H9 (cell line): ENCODE data around the gene DNAJB6. TPM values are rescaled to one million over a fixed set of nuclear protein-coding genes. Genes with fewer than 3 reads are reported as not detected.

Source experiments
- DNase-seq: peaks from one replicate; pipeline ENCODE4 v3.0.0-alpha.2; 2017
- H2AFZ ChIP-seq: one replicate; pipeline ENCODE4 v1.6.1; 2013; ENCODE audit warnings: mild to moderate bottlenecking, low read length, control low read depth, moderate library complexity
- H2AK5ac ChIP-seq: 2 replicates; pipeline ENCODE4 v1.6.1; 2013; ENCODE audit warnings: low read length, control low read depth, mixed read lengths; ENCODE audit not compliant: insufficient read length
- H2BK120ac ChIP-seq: one replicate; pipeline ENCODE4 v1.6.1; 2013; ENCODE audit warnings: low read depth, mild to moderate bottlenecking, low read length, control low read depth, inconsistent platforms; ENCODE audit not compliant: poor library complexity, severe bottlenecking
- H2BK12ac ChIP-seq: 2 replicates; pipeline ENCODE4 v1.6.1; 2013; ENCODE audit warnings: low read length, control low read depth, mixed read lengths, low read depth; ENCODE audit not compliant: insufficient read length
- H2BK15ac ChIP-seq: 2 replicates; pipeline ENCODE4 v1.6.1; 2013; ENCODE audit warnings: low read depth, low read length, control low read depth
- H2BK20ac ChIP-seq: one replicate; pipeline ENCODE4 v1.6.1; 2013; ENCODE audit warnings: low read depth, mild to moderate bottlenecking, low read length, control low read depth, inconsistent platforms; ENCODE audit not compliant: poor library complexity, severe bottlenecking
- H2BK5ac ChIP-seq: 2 replicates; pipeline ENCODE4 v1.6.1; 2013; ENCODE audit warnings: low read length, control low read depth, mixed read lengths; ENCODE audit not compliant: insufficient read length
- H3K14ac ChIP-seq: 2 replicates; pipeline ENCODE4 v1.6.1; 2013; ENCODE audit warnings: low read length, control low read depth; ENCODE audit not compliant: insufficient read depth
- H3K18ac ChIP-seq: 2 replicates; pipeline ENCODE4 v1.6.1; 2013; ENCODE audit warnings: low read depth, mild to moderate bottlenecking, mixed read lengths, low read length, control low read depth; ENCODE audit not compliant: insufficient read length
- H3K23ac ChIP-seq: 2 replicates; pipeline ENCODE4 v1.6.1; 2013; ENCODE audit warnings: low read length, control low read depth, mixed read lengths, low read depth; ENCODE audit not compliant: insufficient read length
- H3K23me2 ChIP-seq: 2 replicates; pipeline ENCODE4 v1.6.1; 2013; ENCODE audit warnings: low read depth, mild to moderate bottlenecking, mixed read lengths, low read length, control low read depth; ENCODE audit not compliant: insufficient read length, poor library complexity, severe bottlenecking
- H3K27ac ChIP-seq: 2 replicates; pipeline ENCODE4 v1.5.1; 2013; ENCODE audit warnings: low read length, control low read depth, mixed read lengths, low read depth; ENCODE audit not compliant: insufficient read length
- H3K27me3 ChIP-seq: 2 replicates; pipeline ENCODE4 v1.6.1; 2013; ENCODE audit warnings: low read length, control low read depth, inconsistent platforms; ENCODE audit not compliant: insufficient read depth
- H3K4ac ChIP-seq: 2 replicates; pipeline ENCODE4 v1.6.1; 2013; ENCODE audit warnings: low read depth, mild to moderate bottlenecking, control low read depth, inconsistent platforms, low read length, moderate library complexity
- H3K4me1 ChIP-seq: 2 replicates; pipeline ENCODE4 v1.6.1; 2013; ENCODE audit warnings: low read length, control low read depth, inconsistent platforms; ENCODE audit not compliant: insufficient read depth
- H3K4me2 ChIP-seq: 2 replicates; pipeline ENCODE4 v1.6.1; 2013; ENCODE audit warnings: low read length, control low read depth, mixed read lengths; ENCODE audit not compliant: insufficient read length, insufficient read depth
- H3K56ac ChIP-seq: 2 replicates; pipeline ENCODE4 v1.6.1; 2013; ENCODE audit warnings: low read depth, mild to moderate bottlenecking, mixed read lengths, low read length, control low read depth; ENCODE audit not compliant: insufficient read length
- H3K79me1 ChIP-seq: 2 replicates; pipeline ENCODE4 v1.6.1; 2013; ENCODE audit warnings: low read depth, mild to moderate bottlenecking, moderate library complexity, low read length, control low read depth, inconsistent platforms; ENCODE audit not compliant: insufficient read depth, poor library complexity, severe bottlenecking
- H3K79me2 ChIP-seq: 2 replicates; pipeline ENCODE4 v1.6.1; 2013; ENCODE audit warnings: low read length, control low read depth, inconsistent platforms; ENCODE audit not compliant: insufficient read depth
- H3K9ac ChIP-seq: 2 replicates; pipeline ENCODE4 v1.6.1; 2013; ENCODE audit warnings: low read length, control low read depth, mixed read lengths; ENCODE audit not compliant: insufficient read length; ENCODE audit errors: extremely low read depth
- H3K9me3 ChIP-seq: one replicate; pipeline ENCODE4 v1.6.1; 2013; ENCODE audit warnings: low read depth, low read length, inconsistent platforms; ENCODE audit not compliant: control insufficient read depth
- H3T11ph ChIP-seq: one replicate; pipeline ENCODE4 v1.6.1; 2013; ENCODE audit warnings: mild to moderate bottlenecking, low read length, control low read depth, inconsistent platforms
- H4K20me1 ChIP-seq: one replicate; pipeline ENCODE4 v1.6.1; 2013; ENCODE audit not compliant: control insufficient read depth, insufficient read length, insufficient read depth
- H4K5ac ChIP-seq: 2 replicates; pipeline ENCODE4 v1.6.1; 2013; ENCODE audit warnings: low read depth, mild to moderate bottlenecking, mixed read lengths, low read length, control low read depth; ENCODE audit not compliant: insufficient read length
- H4K8ac ChIP-seq: replicated peaks from 2 replicates; pipeline ENCODE4 v1.6.1; 2013; ENCODE audit warnings: low read length, control low read depth, mixed read lengths, low read depth; ENCODE audit not compliant: insufficient read length
- H4K91ac ChIP-seq: 2 replicates; pipeline ENCODE4 v1.6.1; 2013; ENCODE audit warnings: low read depth, mild to moderate bottlenecking, moderate library complexity, mixed read lengths, low read length, control low read depth; ENCODE audit not compliant: insufficient read length
- H3K27ac Mint-ChIP-seq, 3 experiments: 2 replicates in 2 of 3; 3 replicates in 1 of 3; pipeline ENCODE4 v1.8.0; 2020 to 2021; ENCODE audit warnings: mixed read lengths in 3 of 3, mild to moderate bottlenecking in 1 of 3, moderate library complexity in 1 of 3
- H3K27me3 Mint-ChIP-seq: 2 replicates; pipeline ENCODE4 v1.8.0; 2021; ENCODE audit warnings: low read depth, mild to moderate bottlenecking, moderate library complexity, mixed read lengths
- H3K36me3 Mint-ChIP-seq, 3 experiments: 2 replicates in 2 of 3; 3 replicates in 1 of 3; pipeline ENCODE4 v1.8.0; 2020 to 2021; ENCODE audit warnings: low read depth in 3 of 3, mixed read lengths in 3 of 3; ENCODE audit not compliant: insufficient read depth in 1 of 3
- H3K4me1 Mint-ChIP-seq, 2 experiments: 2 replicates each; pipeline ENCODE4 v1.8.0; 2020; ENCODE audit warnings: mixed read lengths in 2 of 2
- H3K4me3 Mint-ChIP-seq, 2 experiments: 2 replicates in 1 of 2; 3 replicates in 1 of 2; pipeline ENCODE4 v1.8.0; 2020 to 2021; ENCODE audit warnings: mild to moderate bottlenecking in 2 of 2, mixed read lengths in 2 of 2, moderate library complexity in 1 of 2
- H3K9me3 Mint-ChIP-seq, 2 experiments: 2 replicates in 1 of 2; 3 replicates in 1 of 2; pipeline ENCODE4 v1.8.0; 2020; ENCODE audit warnings: mild to moderate bottlenecking in 2 of 2, mixed read lengths in 2 of 2, moderate library complexity in 1 of 2
- CTCF ChIP-seq: fragments of 200-600 bp; sonication (generic); conservative IDR thresholded peaks from 3 replicates; pipeline ENCODE4 v1.8.0; 2021; ENCODE audit warnings: antibody characterized with exemption, mild to moderate bottlenecking
- WGBS: extraction: QIAGEN DNeasy Blood & Tissue Kit; methylation state at CpG from one replicate; pipeline ENCODE4 v1.1.7; 2013; ENCODE audit warnings: missing lambda C conversion rate, low lambda C conversion rate, mixed read lengths; ENCODE audit not compliant: insufficient read length; ENCODE audit errors: extremely low coverage; 5-methylcytosine and 5-hydroxymethylcytosine counted together
- total RNA-seq: library from RNA; stranded (reverse); gene quantifications from 2 replicates; pipeline ENCODE4 v1.2.1, GENCODE V29; 2021

The DNAJB6 gene
- total RNA-seq, 1 experiment from 2014 or later = 215 TPM

GRCh38 chr7:157320608-157320980, 16.2 kb upstream of the DNAJB6 start:
- Histone ChIP-seq H2BK5ac (no peak overlapping the region), H4K91ac (no peak overlapping the region), H2AFZ (no peak overlapping the region), H3K4me1 (no peaks in the 10 kb centered on the region; the same call in 1 of the 2 replicates), H2BK15ac (no peak overlapping the region), H3T11ph (no peak overlapping the region), H3K9me3 (no peaks in the 10 kb centered on the region), H3K79me2 (no peaks in the 10 kb centered on the region), H3K27me3 (no peaks in the 10 kb centered on the region), H3K18ac (no peak overlapping the region), H3K23ac (no peak overlapping the region), H3K79me1 (no peaks in the 10 kb centered on the region), H3K27ac (no peak overlapping the region), H2AK5ac (no peak overlapping the region), H3K4me2 (peak overlapping the region; percentile 75), H2BK20ac (no peak overlapping the region), H3K23me2 (no peaks in the 10 kb centered on the region), H2BK12ac (no peak overlapping the region), H3K56ac (no peak overlapping the region), H4K8ac (no peak overlapping the region), H2BK120ac (no peak overlapping the region), H4K5ac (no peak overlapping the region), H4K20me1 (no peaks in the 10 kb centered on the region), H3K14ac (no peak overlapping the region), H3K9ac (no peak overlapping the region), H3K4ac (no peak overlapping the region)
- WGBS = no CpG with 5 or more reads among the region's 4 CpGs
- H3K36me3 Mint-ChIP-seq = no peaks in the 10 kb centered on the region; a peak in 1 of 7 replicates
- H3K4me1 Mint-ChIP-seq = peaks cover 24 to 29% of the 10 kb centered on the region in 2 experiments
- peak overlapping the region in 2 of 3 experiments; percentile 89 to 98; a peak in 5 of 7 replicates for H3K27ac Mint-ChIP-seq
- H3K27me3 Mint-ChIP-seq = no peaks in the 10 kb centered on the region
- no peak for TF ChIP-seq CTCF
- H3K4me3 Mint-ChIP-seq = peak overlapping the region in 1 of 2 experiments; percentile 76; a peak in 3 of 5 replicates
- H3K9me3 Mint-ChIP-seq = no peaks in the 10 kb centered on the region
- DNase-seq = no peak
